Adrenal gland (tissue), 5 donors: ENCODE data around the gene RASGRP2.

Experiments used
- POLR2A ChIP-seq, 2 donors: fragments of 450-650 bp; IDR thresholded peaks; one replicate each; pipeline ENCODE4 v1.6.1; 2017; ENCODE audit warnings: antibody characterized with exemption in 2 of 2, mild to moderate bottlenecking in 2 of 2, moderate library complexity in 1 of 2
- TF ChIP-seq, protein P1 (sequence below), 6 experiments: fragments of 450-650 bp in 4 of 6; fragments of 200-600 bp in 2 of 6; sonication (generic) in 1 of 6; IDR thresholded peaks; 1 replicate in 5 of 6; 2 replicates in 1 of 6; pipeline versions ENCODE4 v1.5.1 to v1.8.0; 2016 to 2021; ENCODE audit warnings: antibody characterized with exemption in 6 of 6, mild to moderate bottlenecking in 2 of 6, moderate library complexity in 1 of 6
- donor health status: DM: no; HTN: no; CAD: no.

GRCh38 chr11:64776425-64776824, 32.5 kb upstream of the RASGRP2 start:
- TF ChIP-seq, protein P1, sequence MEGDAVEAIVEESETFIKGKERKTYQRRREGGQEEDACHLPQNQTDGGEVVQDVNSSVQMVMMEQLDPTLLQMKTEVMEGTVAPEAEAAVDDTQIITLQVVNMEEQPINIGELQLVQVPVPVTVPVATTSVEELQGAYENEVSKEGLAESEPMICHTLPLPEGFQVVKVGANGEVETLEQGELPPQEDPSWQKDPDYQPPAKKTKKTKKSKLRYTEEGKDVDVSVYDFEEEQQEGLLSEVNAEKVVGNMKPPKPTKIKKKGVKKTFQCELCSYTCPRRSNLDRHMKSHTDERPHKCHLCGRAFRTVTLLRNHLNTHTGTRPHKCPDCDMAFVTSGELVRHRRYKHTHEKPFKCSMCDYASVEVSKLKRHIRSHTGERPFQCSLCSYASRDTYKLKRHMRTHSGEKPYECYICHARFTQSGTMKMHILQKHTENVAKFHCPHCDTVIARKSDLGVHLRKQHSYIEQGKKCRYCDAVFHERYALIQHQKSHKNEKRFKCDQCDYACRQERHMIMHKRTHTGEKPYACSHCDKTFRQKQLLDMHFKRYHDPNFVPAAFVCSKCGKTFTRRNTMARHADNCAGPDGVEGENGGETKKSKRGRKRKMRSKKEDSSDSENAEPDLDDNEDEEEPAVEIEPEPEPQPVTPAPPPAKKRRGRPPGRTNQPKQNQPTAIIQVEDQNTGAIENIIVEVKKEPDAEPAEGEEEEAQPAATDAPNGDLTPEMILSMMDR (IDR thresholded peaks at IDR 0.05) = no peak
- no peak for TF ChIP-seq POLR2A (IDR thresholded peaks at IDR 0.05)
